Neural cell (in vitro differentiated cells): ENCODE data around the gene NBL1. TPM values are rescaled to one million over a fixed set of nuclear protein-coding genes. Genes with fewer than 3 reads are reported as not detected.

ENCODE experiments used
- H2AFZ ChIP-seq: fragments of 200-600, 300-800 bp; sonication (generic), shearing (Covaris generic); 2 replicates; pipeline ENCODE4 v1.6.0; 2014; ENCODE audit warnings: low read depth, mild to moderate bottlenecking, antibody characterized with exemption, low read length, moderate library complexity
- H3F3A ChIP-seq: fragments of 200-600 bp; shearing (Covaris generic); 2 replicates; pipeline ENCODE4 v1.6.1; 2016; ENCODE audit warnings: mild to moderate bottlenecking, moderate library complexity, mixed read lengths, antibody characterized with exemption, low read length; ENCODE audit not compliant: insufficient read depth, poor library complexity, severe bottlenecking
- H3K27ac ChIP-seq: fragments of 200-600, 300-800 bp; sonication (generic), shearing (Covaris generic); 2 replicates; pipeline ENCODE4 v1.5.1; 2014; ENCODE audit warnings: mild to moderate bottlenecking, low read length, moderate library complexity
- H3K27me3 ChIP-seq: fragments of 300-800, 200-600 bp; sonication (generic), shearing (Covaris generic); 2 replicates; pipeline ENCODE4 v1.6.0; 2014; ENCODE audit warnings: mild to moderate bottlenecking, low read depth, low read length, moderate library complexity; ENCODE audit not compliant: insufficient read depth
- H3K36me3 ChIP-seq: fragments of 300-800, 200-600 bp; sonication (generic), shearing (Covaris generic); 2 replicates; pipeline ENCODE4 v1.5.1; 2014; ENCODE audit warnings: mild to moderate bottlenecking, antibody characterized with exemption, low read length, moderate library complexity; ENCODE audit not compliant: insufficient read depth
- H3K4me2 ChIP-seq: fragments of 300-800, 200-600 bp; sonication (generic), shearing (Covaris generic); 2 replicates; pipeline ENCODE4 v1.6.0; 2014; ENCODE audit warnings: mild to moderate bottlenecking, low read length
- H3K4me3 ChIP-seq: fragments of 300-800, 200-600 bp; sonication (generic), shearing (Covaris generic); 2 replicates; pipeline ENCODE4 v1.5.1; 2014; ENCODE audit warnings: mild to moderate bottlenecking, low read length, moderate library complexity
- H3K79me2 ChIP-seq: fragments of 200-600 bp; shearing (Covaris generic); replicated peaks from 2 replicates; pipeline ENCODE4 v1.6.0; 2014; ENCODE audit warnings: mild to moderate bottlenecking, low read length, moderate library complexity; ENCODE audit not compliant: insufficient read depth
- H3K9ac ChIP-seq: fragments of 300-800, 200-600 bp; sonication (generic), shearing (Covaris generic); 2 replicates; pipeline ENCODE4 v1.6.1; 2016; ENCODE audit warnings: mild to moderate bottlenecking, low read length, mixed read lengths
- H3K9me2 ChIP-seq: fragments of 200-600 bp; shearing (Covaris generic); 2 replicates; pipeline ENCODE4 v1.6.1; 2016; ENCODE audit warnings: mild to moderate bottlenecking, low read length, mixed read lengths; ENCODE audit not compliant: insufficient read depth
- H3K9me3 ChIP-seq: fragments of 200-600, 300-800 bp; sonication (generic), shearing (Covaris generic); 2 replicates; pipeline ENCODE4 v1.6.1; 2016; ENCODE audit warnings: mild to moderate bottlenecking, mixed run types, low read length, moderate library complexity, mixed read lengths
- H4K20me1 ChIP-seq: fragments of 200-600 bp; shearing (Covaris generic); 2 replicates; pipeline ENCODE4 v1.6.1; 2016; ENCODE audit warnings: mild to moderate bottlenecking, mixed run types; ENCODE audit not compliant: insufficient read depth
- EP300 ChIP-seq: fragments of 450-650 bp; conservative IDR thresholded peaks from 2 replicates; pipeline ENCODE4 v1.6.1; 2014; ENCODE audit warnings: antibody characterized with exemption, mild to moderate bottlenecking, moderate library complexity; ENCODE audit not compliant: poor library complexity, severe bottlenecking
- EZH2 ChIP-seq: fragments of 200-600, 300-800 bp; shearing (Covaris generic), sonication (generic); IDR thresholded peaks from 2 replicates; pipeline ENCODE4 v1.6.1; 2014; ENCODE audit warnings: antibody characterized with exemption, low read length, borderline replicate concordance, mild to moderate bottlenecking; ENCODE audit not compliant: insufficient read depth, poor library complexity, severe bottlenecking
- MXI1 ChIP-seq: fragments of 450-650 bp; conservative IDR thresholded peaks from 2 replicates; pipeline ENCODE4 v1.6.1; 2014; ENCODE audit warnings: antibody characterized with exemption, mild to moderate bottlenecking; ENCODE audit not compliant: poor library complexity, severe bottlenecking
- POLR2AphosphoS5 ChIP-seq: IDR thresholded peaks from 2 replicates; pipeline ENCODE4 v1.6.1; 2012
- RAD21 ChIP-seq: fragments of 450-650 bp; conservative IDR thresholded peaks from 2 replicates; pipeline ENCODE4 v1.6.1; 2014; ENCODE audit warnings: antibody characterized with exemption, mild to moderate bottlenecking, moderate library complexity
- SMC3 ChIP-seq: fragments of 450-650 bp; conservative IDR thresholded peaks from 2 replicates; pipeline ENCODE4 v1.6.1; 2014; ENCODE audit warnings: antibody characterized with exemption, mild to moderate bottlenecking, moderate library complexity; ENCODE audit not compliant: poor library complexity
- TAF1 ChIP-seq: IDR thresholded peaks from 2 replicates; pipeline ENCODE4 v1.6.1; 2012; ENCODE audit warnings: low read depth
- polyA plus RNA-seq: library from polyadenylated mRNA; depleted of rRNA; stranded (reverse); fragments of >200 nt; gene quantifications from 2 replicates; pipeline ENCODE4 v1.2.3, GENCODE V29; 2014
- TF ChIP-seq, protein P1 (sequence below): fragments of 450-650 bp; IDR thresholded peaks from 2 replicates; pipeline ENCODE4 v1.5.1; 2014; ENCODE audit warnings: antibody characterized with exemption, mild to moderate bottlenecking, moderate library complexity; ENCODE audit not compliant: poor library complexity, severe bottlenecking
- TF ChIP-seq, protein P2 (sequence below): IDR thresholded peaks from 2 replicates; pipeline ENCODE4 v1.6.1; 2012; ENCODE audit warnings: borderline replicate concordance

Gene NBL1
- polyA plus RNA-seq, 1 donor from 2014 or later: 9.9 TPM

DNA sequence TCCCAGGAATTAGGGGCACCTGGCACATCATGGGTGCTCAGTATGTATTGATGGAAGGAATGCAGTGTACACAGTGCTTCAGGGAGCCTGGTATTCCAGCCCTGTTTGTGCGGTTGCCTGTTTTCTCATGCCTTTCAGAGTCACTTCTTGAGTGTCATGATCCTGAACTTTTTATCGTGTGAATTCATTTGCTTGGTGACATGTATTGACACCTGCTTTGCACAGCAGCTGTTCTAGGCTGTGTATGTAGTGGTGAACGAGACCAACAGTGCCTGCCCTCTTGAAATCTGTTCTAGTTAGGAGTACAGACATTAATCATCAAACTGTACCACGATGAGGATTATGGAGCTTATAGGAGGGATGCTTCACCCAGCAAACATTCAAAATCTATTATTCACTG, 26.7 kb downstream of the NBL1 start:
- H3K9me2 ChIP-seq: no peaks in the 10 kb centered on the region
- H3K4me3 ChIP-seq: no peak overlapping the region
- H4K20me1 ChIP-seq: no peaks in the 10 kb centered on the region
- H3K4me2 ChIP-seq: no peak overlapping the region
- H3K9ac ChIP-seq: no peak overlapping the region
- no peak for TF ChIP-seq MXI1
- peak; percentile 13 for TF ChIP-seq POLR2AphosphoS5
- H3K27me3 ChIP-seq: peaks cover 29% of the 10 kb centered on the region
- no peaks in the 10 kb centered on the region for H3K9me3 ChIP-seq
- no peak overlapping the region for H2AFZ ChIP-seq
- H3F3A ChIP-seq: no peaks in the 10 kb centered on the region
- no peaks in the 10 kb centered on the region for H3K79me2 ChIP-seq
- H3K36me3 ChIP-seq: no peaks in the 10 kb centered on the region
- H3K27ac ChIP-seq: no peak overlapping the region

DNA sequence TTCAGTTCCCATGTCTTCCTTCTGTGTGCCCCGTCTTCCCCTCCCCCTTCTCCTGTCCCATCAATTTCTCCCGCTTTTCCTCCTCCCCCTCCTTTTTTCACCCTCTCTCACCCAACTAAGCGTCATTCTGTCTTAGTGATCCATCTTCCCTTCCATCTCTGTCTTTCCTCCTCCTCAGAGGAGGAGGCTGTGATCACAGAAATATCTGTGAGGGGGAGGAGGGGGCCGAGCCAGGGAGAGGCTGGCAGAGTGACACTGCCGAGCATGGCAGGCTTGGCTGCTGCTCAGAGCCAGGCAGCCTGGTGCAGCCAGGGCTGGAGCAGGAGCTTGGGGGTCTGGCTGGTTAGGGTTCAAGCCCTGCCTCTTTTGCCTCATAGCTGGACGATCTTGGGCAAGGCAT, 28.1 kb downstream of the NBL1 start:
- H3K9me3 ChIP-seq: no peaks in the 10 kb centered on the region
- H3K27ac ChIP-seq: no peak overlapping the region
- no peaks in the 10 kb centered on the region for H3K9me2 ChIP-seq
- H3K36me3 ChIP-seq: no peaks in the 10 kb centered on the region
- H4K20me1 ChIP-seq: no peaks in the 10 kb centered on the region
- H3F3A ChIP-seq: no peaks in the 10 kb centered on the region
- H3K9ac ChIP-seq: no peak overlapping the region
- H3K4me3 ChIP-seq: no peak overlapping the region
- no peaks in the 10 kb centered on the region for H3K79me2 ChIP-seq
- H3K27me3 ChIP-seq: peaks cover 22% of the 10 kb centered on the region
- no peak overlapping the region for H2AFZ ChIP-seq
- no peak overlapping the region for H3K4me2 ChIP-seq
- TF ChIP-seq EZH2: no peak
- TF ChIP-seq TAF1: no peak
- no peak for TF ChIP-seq POLR2AphosphoS5
- no peak for TF ChIP-seq EP300
- TF ChIP-seq, protein P1, sequence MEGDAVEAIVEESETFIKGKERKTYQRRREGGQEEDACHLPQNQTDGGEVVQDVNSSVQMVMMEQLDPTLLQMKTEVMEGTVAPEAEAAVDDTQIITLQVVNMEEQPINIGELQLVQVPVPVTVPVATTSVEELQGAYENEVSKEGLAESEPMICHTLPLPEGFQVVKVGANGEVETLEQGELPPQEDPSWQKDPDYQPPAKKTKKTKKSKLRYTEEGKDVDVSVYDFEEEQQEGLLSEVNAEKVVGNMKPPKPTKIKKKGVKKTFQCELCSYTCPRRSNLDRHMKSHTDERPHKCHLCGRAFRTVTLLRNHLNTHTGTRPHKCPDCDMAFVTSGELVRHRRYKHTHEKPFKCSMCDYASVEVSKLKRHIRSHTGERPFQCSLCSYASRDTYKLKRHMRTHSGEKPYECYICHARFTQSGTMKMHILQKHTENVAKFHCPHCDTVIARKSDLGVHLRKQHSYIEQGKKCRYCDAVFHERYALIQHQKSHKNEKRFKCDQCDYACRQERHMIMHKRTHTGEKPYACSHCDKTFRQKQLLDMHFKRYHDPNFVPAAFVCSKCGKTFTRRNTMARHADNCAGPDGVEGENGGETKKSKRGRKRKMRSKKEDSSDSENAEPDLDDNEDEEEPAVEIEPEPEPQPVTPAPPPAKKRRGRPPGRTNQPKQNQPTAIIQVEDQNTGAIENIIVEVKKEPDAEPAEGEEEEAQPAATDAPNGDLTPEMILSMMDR: no peak
- no peak for TF ChIP-seq RAD21
- TF ChIP-seq MXI1: no peak
- TF ChIP-seq, protein P2, sequence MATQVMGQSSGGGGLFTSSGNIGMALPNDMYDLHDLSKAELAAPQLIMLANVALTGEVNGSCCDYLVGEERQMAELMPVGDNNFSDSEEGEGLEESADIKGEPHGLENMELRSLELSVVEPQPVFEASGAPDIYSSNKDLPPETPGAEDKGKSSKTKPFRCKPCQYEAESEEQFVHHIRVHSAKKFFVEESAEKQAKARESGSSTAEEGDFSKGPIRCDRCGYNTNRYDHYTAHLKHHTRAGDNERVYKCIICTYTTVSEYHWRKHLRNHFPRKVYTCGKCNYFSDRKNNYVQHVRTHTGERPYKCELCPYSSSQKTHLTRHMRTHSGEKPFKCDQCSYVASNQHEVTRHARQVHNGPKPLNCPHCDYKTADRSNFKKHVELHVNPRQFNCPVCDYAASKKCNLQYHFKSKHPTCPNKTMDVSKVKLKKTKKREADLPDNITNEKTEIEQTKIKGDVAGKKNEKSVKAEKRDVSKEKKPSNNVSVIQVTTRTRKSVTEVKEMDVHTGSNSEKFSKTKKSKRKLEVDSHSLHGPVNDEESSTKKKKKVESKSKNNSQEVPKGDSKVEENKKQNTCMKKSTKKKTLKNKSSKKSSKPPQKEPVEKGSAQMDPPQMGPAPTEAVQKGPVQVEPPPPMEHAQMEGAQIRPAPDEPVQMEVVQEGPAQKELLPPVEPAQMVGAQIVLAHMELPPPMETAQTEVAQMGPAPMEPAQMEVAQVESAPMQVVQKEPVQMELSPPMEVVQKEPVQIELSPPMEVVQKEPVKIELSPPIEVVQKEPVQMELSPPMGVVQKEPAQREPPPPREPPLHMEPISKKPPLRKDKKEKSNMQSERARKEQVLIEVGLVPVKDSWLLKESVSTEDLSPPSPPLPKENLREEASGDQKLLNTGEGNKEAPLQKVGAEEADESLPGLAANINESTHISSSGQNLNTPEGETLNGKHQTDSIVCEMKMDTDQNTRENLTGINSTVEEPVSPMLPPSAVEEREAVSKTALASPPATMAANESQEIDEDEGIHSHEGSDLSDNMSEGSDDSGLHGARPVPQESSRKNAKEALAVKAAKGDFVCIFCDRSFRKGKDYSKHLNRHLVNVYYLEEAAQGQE: no peak
- TF ChIP-seq SMC3: no peak

DNA sequence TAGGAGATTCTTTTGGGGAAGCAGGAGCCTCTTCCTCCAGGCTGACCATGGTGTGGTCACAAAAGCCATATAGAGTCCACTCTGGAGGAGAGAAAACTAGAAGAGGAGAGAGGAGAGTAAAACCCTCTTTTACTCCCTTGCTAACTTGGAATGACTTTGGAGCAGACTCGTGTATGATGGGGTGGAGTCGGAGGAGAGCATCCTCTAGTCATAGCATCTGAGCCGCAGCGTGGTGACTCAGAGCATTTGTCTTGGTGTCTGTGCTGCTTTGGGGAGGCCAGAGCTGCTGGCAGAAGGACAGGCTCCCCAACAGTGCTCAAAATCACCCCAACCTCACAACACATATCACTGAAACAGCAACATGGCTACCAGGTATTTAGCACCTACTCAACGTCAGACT, 31.7 kb downstream of the NBL1 start:
- no peak overlapping the region for H2AFZ ChIP-seq
- no peak overlapping the region for H3K9ac ChIP-seq
- peaks cover 11% of the 10 kb centered on the region for H3K27me3 ChIP-seq
- no peak overlapping the region for H3K4me2 ChIP-seq
- no peaks in the 10 kb centered on the region for H3F3A ChIP-seq
- no peaks in the 10 kb centered on the region for H3K36me3 ChIP-seq
- H4K20me1 ChIP-seq: no peaks in the 10 kb centered on the region
- H3K9me3 ChIP-seq: no peaks in the 10 kb centered on the region
- no peaks in the 10 kb centered on the region for H3K9me2 ChIP-seq
- no peak overlapping the region for H3K4me3 ChIP-seq
- TF ChIP-seq, protein P2: no peak
- no peak for TF ChIP-seq EP300
- TF ChIP-seq SMC3: no peak
- no peak for TF ChIP-seq MXI1
- no peak for TF ChIP-seq RAD21
- TF ChIP-seq, protein P1: no peak
- TF ChIP-seq EZH2: no peak
- TF ChIP-seq POLR2AphosphoS5: no peak
- H3K79me2 ChIP-seq: no peaks in the 10 kb centered on the region
- no peak overlapping the region for H3K27ac ChIP-seq
